Measurements from ENCODE around the gene KMT5C.

- TF ChIP-seq ZFP30 (CRISPR knock-in tag; IDR thresholded peaks at IDR 0.05), result no peak
- TF ChIP-seq, protein P1, sequence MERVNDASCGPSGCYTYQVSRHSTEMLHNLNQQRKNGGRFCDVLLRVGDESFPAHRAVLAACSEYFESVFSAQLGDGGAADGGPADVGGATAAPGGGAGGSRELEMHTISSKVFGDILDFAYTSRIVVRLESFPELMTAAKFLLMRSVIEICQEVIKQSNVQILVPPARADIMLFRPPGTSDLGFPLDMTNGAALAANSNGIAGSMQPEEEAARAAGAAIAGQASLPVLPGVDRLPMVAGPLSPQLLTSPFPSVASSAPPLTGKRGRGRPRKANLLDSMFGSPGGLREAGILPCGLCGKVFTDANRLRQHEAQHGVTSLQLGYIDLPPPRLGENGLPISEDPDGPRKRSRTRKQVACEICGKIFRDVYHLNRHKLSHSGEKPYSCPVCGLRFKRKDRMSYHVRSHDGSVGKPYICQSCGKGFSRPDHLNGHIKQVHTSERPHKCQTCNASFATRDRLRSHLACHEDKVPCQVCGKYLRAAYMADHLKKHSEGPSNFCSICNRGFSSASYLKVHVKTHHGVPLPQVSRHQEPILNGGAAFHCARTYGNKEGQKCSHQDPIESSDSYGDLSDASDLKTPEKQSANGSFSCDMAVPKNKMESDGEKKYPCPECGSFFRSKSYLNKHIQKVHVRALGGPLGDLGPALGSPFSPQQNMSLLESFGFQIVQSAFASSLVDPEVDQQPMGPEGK (CRISPR knock-in tag; IDR thresholded peaks at IDR 0.05; ENCODE audit: borderline replicate concordance), result no peak
- no peak for TF ChIP-seq PPARA (CRISPR knock-in tag; IDR thresholded peaks at IDR 0.05; ENCODE audit: borderline replicate concordance)
- no peak for TF ChIP-seq GLIS3 (CRISPR knock-in tag; IDR thresholded peaks at IDR 0.05)
- no peak for TF ChIP-seq ARNTL (CRISPR knock-in tag; IDR thresholded peaks at IDR 0.05; ENCODE audit: borderline replicate concordance, low read depth)
- no peak for TF ChIP-seq RARB (CRISPR knock-in tag; IDR thresholded peaks at IDR 0.05)
- TF ChIP-seq SNAI2 (CRISPR knock-in tag; IDR thresholded peaks at IDR 0.05), result no peak
- no peak for TF ChIP-seq OSR1 (CRISPR knock-in tag; IDR thresholded peaks at IDR 0.05)
- TF ChIP-seq ZFP3 (CRISPR knock-in tag; IDR thresholded peaks at IDR 0.05), result no peak
- no peak for TF ChIP-seq CREB5 (CRISPR knock-in tag; IDR thresholded peaks at IDR 0.05; ENCODE audit: low read depth)
- TF ChIP-seq CSDC2 (CRISPR knock-in tag; IDR thresholded peaks at IDR 0.05), result no peak
- TF ChIP-seq TCF4 (CRISPR knock-in tag; IDR thresholded peaks at IDR 0.05; ENCODE audit: borderline replicate concordance), result no peak
These were observed 43.8 kb downstream of the KMT5C start for GRCh38 chr19:55383279-55384130.

Data from SK-N-SH treated with all-trans-retinoic acid at 6 μM for 48 hours (cell line).